ENCODE data around the gene SMU1.
"Not testable (repeated sequence)": the region's sequence is repeated elsewhere in the genome, so short reads cannot be mapped to it uniquely, and the experiment has no call there.

Gene SMU1

DNA sequence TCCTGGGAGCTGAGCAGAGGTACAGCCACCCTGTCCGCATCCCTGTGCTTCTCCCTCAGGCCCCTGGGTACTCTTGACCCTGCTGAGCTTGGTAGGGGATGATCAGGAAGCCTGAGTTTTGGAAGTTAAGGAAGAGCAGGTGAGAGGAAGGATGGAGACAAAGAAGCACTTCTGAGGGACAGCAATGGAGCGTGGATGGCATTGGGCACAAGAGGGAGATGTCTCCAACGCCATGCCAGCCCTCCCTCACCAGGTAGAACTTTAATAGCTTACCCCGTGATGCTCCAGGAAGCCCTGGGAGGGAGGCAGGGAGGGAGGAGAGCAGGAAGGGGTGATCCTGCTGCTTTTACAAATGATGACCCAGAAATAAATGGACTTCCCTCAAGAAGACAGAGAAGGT is 29.9 kb upstream of the SMU1 start:
- no peak for DNase-seq

DNA sequence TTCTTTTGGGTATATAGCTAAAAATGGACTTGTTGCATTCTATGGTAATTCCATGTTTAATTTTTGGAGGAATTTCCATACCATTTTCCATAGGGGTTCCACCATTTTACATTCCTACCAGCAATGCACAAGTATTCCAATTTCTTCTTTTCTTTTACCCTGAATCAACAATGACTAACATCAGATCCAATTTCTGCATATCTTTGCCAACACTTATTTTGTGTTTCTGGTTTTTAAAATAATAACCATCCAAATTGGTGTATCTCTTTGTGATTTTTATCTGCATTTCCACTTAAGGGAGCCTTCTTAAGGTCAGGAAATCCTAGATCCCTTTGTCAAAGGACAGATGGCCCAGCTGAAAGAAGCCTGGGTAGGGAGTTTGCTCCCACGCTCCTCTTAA is 29.5 kb upstream of the SMU1 start:
- DNase-seq = no peak

DNA sequence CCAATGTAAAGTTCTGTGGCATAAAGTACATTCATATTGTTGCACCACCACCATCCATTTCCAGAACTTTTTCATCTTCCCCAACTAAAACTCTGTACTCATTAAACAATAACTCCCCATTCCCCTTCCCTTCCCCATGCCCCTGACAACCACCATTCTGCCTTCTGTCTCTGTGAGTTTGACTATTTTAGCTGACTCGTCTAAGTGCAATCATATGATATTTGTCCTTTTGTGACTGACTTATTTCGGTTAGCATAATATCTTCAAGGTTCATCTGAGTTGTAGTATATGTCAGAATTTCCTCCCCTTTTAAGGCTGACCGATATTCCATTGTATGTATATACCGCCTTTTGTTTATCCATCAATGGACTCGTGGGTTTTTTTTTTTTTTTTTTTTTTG is 29.0 kb upstream of the SMU1 start:
- no peak for DNase-seq

DNA sequence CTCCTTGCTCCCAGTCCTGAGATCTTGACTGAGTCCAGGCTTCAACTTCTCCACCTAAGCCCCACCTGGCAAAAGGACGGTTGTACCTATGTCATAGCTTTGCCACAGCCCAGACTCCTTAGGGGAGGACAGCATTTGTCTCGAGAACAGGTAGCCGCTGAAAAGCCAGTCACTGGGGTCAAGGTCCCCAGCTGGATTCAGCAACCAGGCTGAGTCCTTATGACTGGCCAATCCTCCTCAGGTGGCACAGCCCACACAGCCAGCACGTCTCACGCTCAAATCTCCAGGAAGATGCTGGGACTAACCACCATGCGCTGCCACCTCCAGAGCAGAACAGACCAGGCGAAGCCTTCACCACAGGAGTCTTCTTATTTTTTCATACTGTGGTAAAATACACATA is 27.9 kb upstream of the SMU1 start:
- DNase-seq = no peak

DNA sequence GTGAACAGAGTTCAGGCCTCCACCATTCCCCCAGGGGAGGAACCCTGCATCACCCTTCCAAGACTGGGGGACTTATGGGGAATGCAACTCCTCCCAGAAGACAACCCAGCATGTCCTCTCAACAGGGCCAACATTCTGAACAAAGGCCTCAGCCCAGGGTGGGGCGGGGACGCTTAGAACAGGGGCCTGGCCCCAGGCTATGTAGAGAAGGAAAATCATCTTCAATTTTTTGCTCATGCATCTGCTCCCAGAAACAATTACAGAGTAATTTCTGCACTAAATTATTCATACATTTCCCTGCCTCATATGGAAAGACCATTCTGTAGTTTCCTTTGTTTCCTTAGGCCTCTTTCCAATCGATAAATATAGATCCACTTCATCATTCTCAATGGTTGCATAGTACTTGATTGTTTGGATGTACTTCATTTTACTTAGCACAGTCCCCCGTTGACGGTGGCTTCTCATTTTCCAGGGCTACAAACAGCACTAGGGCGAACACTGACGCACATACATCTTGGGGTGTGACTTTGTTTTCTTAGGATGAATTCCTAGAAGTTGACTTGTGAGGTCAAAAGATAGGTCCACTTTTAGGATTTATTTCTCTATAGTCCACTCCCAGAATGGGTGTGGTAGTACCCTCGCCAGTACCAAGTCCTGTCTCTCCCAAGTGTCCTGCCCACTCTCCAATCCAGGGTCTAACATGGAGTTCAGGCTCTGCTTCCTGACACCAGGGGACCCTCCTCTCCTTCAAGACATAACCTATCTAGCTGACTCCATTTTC is 27.2 kb upstream of the SMU1 start:
- DNase-seq = no peak

DNA sequence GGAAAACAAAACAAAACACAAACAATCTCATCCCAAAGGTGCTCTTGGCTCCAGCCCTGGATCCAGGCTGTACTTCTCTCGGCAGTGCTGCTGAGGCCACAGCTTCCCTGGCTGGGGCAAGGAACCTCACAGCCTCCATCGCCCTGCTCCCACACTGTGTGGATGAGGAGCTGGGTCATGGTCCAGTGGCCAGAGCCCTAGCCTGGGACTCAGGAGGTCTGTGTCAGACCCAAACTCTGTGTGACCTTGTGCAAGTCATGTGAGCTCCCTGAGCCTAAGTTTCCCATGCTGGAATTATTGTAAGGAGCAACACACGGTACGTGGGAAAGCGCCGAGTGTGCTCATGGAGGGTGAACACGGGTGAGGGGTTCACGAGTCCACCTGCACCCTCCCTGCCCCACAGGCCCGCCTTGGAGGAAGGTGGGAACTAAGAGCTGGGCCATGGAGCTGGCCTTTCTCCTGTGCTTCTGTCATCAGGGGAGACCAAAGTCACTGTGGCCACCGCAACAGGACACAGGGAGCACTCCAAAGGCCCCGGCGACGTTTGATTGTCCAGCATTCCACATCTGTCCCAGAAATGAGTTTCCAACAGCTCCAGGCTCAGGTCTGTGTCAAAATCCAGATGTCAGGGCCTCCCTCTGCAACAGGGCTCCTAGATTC is 26.2 kb upstream of the SMU1 start:
- no peak for DNase-seq

DNA sequence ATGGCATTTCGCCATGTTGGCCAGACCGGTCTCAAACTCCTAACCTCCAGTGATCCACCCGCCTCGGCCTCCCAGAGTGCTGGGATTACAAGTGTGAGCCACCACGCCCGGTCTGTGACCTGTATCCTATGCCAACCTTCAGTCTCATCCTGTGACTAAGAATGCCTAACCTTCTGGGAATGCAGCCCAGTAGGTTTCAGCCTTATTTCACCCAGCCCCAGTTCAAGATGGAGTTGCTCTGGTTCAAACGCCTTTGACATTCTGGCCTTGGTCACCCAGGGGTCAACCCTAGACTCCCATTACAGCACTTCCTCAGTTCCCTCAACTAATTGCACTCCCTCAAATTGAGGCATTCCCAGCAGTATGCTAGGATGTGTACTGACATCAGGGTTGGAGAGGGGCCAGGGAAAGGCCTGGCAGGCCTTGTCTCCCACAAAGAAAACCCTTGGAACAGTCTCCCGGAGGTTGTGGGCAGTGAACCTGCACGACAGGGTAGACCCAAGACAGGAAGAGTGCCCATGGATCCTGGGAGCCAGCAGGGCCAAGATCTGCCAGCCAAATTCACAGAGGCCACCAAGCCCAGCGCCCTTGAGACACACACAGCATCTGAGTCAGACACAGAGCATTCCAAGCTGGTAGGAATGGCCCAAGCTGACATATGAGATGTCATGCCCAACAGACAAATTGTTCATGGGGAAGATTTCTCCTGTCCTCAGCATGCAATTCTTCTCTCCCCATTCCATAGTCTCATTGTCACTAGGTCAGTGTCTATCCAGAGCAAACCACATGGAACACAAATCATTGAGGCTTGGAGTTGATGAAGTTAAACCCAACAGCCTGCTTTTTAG is 24.9 kb upstream of the SMU1 start:
- DNase-seq = no peak

DNA sequence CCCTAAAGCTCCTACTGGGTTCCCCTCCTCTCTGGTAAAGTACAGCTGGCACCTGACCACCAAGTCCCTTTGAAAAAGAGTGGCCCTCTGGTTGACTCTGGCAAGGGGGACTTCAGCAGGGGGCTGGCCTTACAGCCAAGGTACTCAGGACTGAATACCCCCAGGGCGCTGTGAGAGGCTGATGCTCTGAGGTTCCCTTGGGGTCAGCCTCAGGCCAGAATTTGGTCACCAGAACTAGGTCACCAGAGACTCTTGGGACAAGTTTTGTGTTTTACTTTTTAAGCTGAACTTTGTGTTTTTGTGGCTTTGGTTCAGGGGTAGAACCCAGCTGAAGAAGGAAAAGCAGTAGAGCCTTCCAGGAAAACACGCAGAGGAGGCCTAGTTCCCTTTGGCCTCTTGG is 23.3 kb upstream of the SMU1 start:
- DNase-seq = no peak

DNA sequence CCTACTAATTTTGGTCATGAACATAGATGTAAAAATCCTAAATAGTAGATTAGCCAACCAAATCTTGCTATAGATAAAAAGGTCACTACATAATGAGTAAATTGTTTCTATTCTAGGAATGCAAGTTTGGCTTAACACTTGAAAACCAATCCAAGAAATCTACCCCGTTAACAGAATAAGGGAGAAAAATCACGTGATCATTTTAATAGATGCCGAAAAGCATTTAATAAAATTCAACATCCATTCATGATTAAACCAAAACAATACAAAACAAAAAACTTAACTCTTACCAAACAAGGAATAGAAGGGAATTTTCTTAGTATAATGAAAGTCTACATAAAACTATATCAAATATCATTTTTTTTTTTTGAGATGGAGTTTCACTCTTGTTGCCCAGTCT is 20.7 kb upstream of the SMU1 start:
- no peak for DNase-seq

DNA sequence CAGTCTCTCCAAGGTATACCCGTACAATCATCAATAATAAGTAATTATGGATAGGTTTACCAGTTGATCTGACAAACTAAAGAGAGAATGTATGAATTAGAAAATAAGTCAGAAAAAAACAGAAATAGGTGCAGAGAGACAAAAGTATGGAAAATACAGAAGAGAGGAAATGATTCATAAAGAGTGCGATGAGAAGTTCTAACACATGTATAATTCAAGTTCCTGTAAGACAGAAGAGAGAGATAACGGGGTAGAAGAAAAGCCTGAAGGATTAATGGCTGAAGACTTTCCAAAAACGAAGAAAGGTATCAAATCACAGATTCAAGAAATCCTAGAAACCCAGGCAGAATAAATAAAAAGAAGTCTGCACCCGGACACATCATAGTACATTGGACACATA is 16.2 kb upstream of the SMU1 start:
- DNase-seq = no peak

DNA sequence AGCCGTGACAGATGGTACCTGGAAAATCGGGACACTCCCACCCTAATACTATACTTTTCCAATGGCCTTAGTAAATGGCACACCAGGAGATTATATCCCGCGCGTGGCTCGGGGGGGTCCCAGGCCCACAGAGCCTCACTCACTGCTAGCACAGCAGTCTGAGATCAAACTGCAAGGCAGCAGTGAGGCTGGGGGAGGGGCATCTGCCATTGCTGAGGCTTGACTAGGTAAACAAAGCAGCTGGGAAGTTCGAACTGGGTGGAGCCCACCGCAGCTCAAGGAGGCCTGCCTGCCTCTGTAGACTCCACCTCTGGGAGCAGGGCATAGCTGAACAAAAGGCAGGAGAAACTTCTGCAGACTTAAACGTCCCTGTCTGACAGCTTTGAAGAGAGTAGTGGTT is 9.2 kb upstream of the SMU1 start:
- not testable (repeated sequence) for DNase-seq

DNA sequence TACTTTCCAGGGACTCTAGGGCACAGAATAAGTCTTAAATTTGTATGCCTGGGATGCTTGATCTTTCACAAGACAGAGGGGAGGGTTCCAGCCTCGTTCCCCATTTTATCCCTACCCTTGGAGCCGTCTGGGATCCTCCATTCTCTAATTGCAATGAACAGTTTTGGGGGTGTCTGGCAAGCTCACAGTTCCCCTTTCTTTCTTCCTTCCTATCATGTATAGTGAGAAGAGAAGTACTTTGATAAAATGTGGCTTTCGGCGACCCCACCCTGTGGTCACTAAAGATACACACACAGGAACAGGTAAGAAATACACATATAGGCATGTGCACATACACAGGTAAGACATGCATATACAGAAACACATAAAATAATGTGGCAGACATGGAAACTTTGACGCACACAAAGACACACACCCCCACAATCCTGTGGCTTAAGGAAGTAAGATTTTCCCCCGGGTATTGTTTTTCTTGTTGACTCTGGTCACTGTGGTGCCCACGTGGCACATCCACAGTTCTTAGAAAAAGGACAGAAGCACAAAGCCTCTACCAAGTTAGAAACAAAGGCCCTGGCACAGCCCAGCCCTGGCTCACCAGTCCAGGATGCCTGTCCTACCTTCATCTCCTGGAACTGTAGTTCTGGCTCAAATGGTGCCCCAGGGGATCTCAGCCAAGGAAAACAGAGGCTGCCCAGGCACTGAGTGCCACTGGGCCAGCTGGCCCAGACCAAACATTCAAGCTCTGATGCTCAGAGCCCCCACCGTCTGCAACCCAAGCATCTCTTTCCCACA is 6.3 kb upstream of the SMU1 start:
- DNase-seq = no peak

DNA sequence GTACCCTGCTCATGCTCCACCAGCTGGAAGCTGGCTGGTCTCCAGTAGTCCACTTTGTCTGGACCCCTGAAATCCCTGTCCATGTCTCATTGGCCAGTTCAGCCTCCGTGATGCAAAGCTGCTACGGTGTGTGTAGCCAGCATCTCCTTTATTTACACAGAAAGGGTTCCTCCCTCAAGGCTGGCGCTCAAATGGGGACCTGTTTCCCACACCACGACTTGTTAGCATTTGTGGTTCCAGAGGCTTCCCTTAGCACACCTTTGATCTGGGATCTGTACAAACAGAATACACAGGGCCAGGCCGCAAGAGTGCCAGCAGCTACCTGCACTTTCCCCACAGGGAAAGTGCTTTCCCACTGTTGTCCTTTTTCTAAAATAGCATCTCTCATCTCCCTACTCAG is 5.7 kb upstream of the SMU1 start:
- DNase-seq = no peak

DNA sequence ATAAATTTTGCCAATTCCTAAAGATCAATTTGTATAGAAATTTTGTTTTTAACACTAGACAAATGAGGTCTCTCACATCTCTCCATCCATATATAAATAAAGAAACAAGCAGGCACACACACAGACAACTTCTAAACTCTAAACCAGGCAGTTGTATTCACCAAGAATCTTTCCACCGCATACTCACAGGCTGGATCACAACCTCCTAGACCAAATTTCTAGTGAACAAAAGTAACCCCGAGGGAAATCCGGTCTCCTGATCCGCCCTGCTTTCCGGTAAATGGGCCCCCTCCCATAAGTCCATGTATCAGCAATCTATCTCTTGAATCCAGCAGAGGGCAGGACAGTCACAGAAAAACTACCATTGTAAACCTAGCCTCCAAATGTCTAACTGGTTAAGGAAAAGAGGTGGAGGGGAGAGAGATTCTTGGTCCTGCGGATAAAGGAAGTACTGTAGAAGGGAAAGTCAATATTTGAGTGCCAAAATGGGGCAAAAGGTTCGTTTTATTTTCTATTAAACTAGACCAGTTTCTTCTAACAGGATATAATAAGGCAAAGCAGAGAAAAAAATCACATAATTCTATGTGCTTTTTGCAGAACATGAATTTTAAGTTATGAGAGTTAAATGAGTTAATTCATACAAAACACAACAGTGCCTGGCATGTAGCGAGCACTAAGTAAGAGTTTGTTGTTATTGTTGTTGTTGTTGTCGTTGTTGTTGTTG is 4.8 kb upstream of the SMU1 start:
- peak; percentile 54 for DNase-seq

DNA sequence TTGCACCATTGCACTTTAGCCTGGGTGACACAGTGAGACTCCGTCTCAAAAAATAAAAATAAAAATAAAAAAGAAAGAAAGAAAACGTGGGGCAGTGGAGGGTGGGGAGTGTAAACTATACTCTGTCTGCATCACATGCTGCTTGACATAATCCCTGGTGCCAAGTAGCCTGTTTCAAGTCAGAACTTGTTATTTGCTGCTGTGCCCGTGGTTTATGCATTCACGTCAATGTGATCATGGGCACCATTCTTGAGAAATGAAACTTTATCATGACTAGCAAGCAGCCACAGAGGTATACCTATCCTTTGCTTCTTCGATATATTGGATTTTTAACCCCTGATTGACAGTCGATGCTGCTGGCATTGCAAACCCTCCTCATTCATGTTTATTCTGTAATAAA is 4.1 kb upstream of the SMU1 start:
- no peak for DNase-seq

DNA sequence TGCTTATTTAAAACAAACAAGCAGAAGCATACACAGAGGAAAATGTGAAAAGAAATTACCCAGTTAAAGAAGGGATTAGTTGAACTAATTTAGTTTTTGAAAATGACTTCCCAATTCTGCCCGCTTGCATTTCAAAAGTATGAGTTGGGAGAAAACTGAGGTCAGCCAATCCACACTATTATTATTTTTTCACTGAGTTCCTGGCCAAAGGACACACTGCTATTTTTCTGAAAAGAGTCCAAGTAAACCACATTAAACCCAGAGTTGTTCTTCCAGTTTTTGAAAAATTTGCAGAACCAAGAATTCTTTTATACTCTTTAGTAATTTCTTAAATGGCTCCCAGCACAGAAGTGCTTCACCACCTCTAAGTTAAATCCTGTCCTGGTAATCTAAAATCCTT is 7.5 kb downstream of the SMU1 start:
- no peak for DNase-seq

DNA sequence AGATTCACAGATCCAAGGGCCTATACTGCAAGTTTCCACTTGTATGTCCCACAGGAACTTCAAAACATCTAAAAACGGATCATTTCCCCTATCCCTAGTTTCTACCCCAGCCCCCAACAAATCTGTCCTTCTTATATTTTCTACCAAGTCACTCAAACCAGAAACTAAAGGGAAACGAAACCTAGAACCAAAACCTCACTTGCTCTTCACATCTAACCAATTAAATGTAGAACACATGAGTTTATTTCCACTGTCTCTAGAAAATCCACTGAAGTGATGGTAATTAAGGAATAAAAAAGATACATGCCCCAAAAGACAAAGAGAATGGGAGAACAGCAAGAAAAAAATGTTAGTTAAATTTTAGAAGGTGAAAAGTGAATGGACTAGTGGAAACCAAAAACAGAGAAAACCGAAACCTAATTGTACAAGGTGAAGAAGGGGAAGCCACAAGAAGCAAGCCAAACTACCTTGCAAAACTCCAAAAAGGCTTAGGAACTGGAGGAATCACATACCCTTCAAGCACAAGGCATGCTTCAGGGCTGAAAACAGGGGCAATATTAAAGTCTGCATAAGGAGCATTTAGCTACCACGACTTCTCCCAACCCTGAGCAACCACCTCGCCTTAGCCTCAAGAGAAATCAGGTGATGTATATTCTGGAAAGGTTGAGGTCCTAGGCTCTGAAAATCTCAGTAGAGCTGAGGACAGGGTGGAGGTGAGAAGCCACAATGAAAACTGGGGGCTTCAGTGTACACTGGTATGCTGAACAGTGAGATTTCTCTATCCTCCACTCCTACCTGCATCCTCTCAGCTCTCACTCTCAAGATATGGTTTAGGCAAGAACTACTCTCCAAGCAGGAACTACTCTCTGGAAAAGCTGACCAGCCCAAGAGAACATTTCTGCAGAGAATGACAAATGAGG is 11.1 kb downstream of the SMU1 start:
- DNase-seq = no peak

DNA sequence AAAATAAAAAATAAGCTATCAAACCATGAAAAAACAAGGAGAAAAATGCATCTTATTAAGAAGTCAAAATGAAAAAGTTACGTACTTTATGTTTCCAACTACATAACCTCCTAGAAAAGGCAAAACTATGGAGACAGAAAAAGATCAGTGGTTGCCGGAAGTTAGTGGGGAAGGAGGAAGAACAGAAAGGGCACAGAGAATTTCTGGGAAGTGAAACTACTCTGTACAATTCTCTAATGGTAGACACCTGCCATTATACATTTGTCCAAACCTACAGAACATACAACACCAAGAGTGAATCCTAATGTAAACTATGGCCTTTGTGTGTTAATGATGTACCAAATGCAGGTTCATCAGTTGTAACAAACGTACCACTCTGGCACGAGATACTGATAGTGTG is 25.3 kb downstream of the SMU1 start:
- DNase-seq = no peak

DNA sequence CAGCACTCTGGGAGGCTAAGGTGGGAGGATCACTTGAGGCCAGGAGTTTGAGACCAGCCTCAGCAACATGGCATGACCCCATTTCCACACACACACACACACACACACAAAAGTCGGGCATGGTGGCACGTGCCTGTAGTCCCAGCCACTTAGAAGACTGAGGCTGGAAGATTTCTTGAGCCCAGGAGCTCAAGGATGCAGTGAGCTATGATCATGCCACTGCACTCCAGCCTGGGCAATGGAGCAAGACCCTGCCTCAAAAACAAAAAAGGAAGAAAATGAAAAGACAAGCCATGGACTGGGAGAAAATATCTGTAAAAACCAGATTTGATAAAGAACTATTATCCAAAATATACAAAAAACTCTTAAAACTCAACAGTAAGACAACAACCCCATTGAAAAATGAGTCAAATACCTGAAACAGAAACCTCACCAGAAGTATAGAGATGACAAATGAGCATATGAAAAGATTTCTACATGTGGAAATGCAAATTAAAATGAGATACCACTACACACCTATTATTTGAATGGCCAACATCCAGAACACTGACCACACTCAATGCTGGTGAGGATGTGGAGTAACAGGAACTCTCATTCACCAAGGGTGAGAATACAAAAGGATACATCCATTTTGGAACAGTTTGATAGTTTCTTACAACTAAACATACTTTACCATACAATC is 26.7 kb downstream of the SMU1 start:
- no peak for DNase-seq

DNA sequence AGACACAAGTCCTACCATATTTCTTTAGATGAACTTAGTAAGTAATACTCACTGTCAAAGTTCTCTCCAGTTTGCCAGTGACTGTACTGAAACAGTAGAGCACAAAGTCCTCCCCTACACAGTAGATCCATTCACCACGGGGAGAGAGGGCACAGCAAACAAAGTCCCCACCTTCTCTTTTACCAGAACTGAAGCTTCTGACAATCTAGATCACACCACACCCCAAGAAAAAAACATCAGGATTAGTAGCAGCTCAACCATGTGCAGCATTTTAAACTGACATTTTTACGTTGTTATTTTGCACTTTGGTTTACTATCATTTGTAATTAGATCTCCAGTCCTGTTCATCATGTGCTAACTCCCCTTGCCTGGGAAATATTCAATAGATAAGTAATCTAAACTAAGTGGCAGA is 28.4 kb downstream of the SMU1 start:
- no peak for DNase-seq
